Mesendoderm (in vitro differentiated cells): ENCODE results near the gene ERBB4.

ENCODE experiments used
- DNase-seq: peaks from one replicate; pipeline ENCODE4 v3.0.0; 2013
- H2AK5ac ChIP-seq: 2 replicates; pipeline ENCODE4 v1.6.1; 2013; ENCODE audit warnings: low read length, inconsistent platforms
- H2BK120ac ChIP-seq: 2 replicates; pipeline ENCODE4 v1.6.1; 2013; ENCODE audit warnings: low read depth, mild to moderate bottlenecking, low read length, moderate library complexity, mixed read lengths
- H2BK15ac ChIP-seq: replicated peaks from 2 replicates; pipeline ENCODE4 v1.6.1; 2013; ENCODE audit warnings: low read depth, mild to moderate bottlenecking, moderate library complexity
- H2BK5ac ChIP-seq: 2 replicates; pipeline ENCODE4 v1.6.1; 2013; ENCODE audit warnings: low read length, inconsistent platforms
- H3K18ac ChIP-seq: 2 replicates; pipeline ENCODE4 v1.6.1; 2013; ENCODE audit warnings: mild to moderate bottlenecking, low read length, mixed read lengths
- H3K23ac ChIP-seq: one replicate; pipeline ENCODE4 v1.6.1; 2013; ENCODE audit warnings: low read length
- H3K27ac ChIP-seq: 2 replicates; pipeline ENCODE4 v1.5.1; 2013; ENCODE audit warnings: low read depth, mild to moderate bottlenecking, inconsistent platforms, low read length, moderate library complexity
- H3K27me3 ChIP-seq: 2 replicates; pipeline ENCODE4 v1.6.1; 2013; ENCODE audit warnings: low read length, control low read depth, mild to moderate bottlenecking, inconsistent platforms; ENCODE audit not compliant: insufficient read depth, poor library complexity
- H3K36me3 ChIP-seq: 2 replicates; pipeline ENCODE4 v1.6.1; 2013; ENCODE audit warnings: low read length, inconsistent platforms; ENCODE audit not compliant: control insufficient read depth, insufficient read depth
- H3K4ac ChIP-seq: one replicate; pipeline ENCODE4 v1.6.1; 2013; ENCODE audit warnings: low read depth, mild to moderate bottlenecking, low read length, moderate library complexity
- H3K4me1 ChIP-seq: 2 replicates; pipeline ENCODE4 v1.6.1; 2013; ENCODE audit warnings: low read depth, low read length, inconsistent platforms; ENCODE audit not compliant: control insufficient read depth
- H3K4me2 ChIP-seq: 2 replicates; pipeline ENCODE4 v1.6.1; 2013; ENCODE audit warnings: low read length
- H3K4me3 ChIP-seq: 2 replicates; pipeline ENCODE4 v1.5.1; 2013; ENCODE audit warnings: mild to moderate bottlenecking, low read length
- H3K56ac ChIP-seq: one replicate; pipeline ENCODE4 v1.6.1; 2013; ENCODE audit warnings: low read length
- H3K79me1 ChIP-seq: 2 replicates; pipeline ENCODE4 v1.6.1; 2013; ENCODE audit warnings: low read length, inconsistent platforms
- H3K79me2 ChIP-seq: 2 replicates; pipeline ENCODE4 v1.6.1; 2013; ENCODE audit warnings: mild to moderate bottlenecking, low read length; ENCODE audit not compliant: control insufficient read depth, insufficient read depth
- H3K9ac ChIP-seq: 2 replicates; pipeline ENCODE4 v1.6.1; 2013; ENCODE audit warnings: low read length, inconsistent platforms
- H4K5ac ChIP-seq: one replicate; pipeline ENCODE4 v1.6.1; 2013; ENCODE audit warnings: low read length
- H4K8ac ChIP-seq: one replicate; pipeline ENCODE4 v1.6.1; 2013; ENCODE audit warnings: low read depth, mild to moderate bottlenecking, control low read depth, low read length, moderate library complexity
- WGBS: extraction: QIAGEN DNeasy Blood & Tissue Kit; methylation state at CpG from one replicate; pipeline ENCODE4 v1.1.7; 2013; ENCODE audit warnings: low lambda C conversion rate, missing lambda C conversion rate; ENCODE audit not compliant: insufficient coverage; ENCODE audit errors: extremely low coverage; 5-methylcytosine and 5-hydroxymethylcytosine counted together

Gene ERBB4

DNA sequence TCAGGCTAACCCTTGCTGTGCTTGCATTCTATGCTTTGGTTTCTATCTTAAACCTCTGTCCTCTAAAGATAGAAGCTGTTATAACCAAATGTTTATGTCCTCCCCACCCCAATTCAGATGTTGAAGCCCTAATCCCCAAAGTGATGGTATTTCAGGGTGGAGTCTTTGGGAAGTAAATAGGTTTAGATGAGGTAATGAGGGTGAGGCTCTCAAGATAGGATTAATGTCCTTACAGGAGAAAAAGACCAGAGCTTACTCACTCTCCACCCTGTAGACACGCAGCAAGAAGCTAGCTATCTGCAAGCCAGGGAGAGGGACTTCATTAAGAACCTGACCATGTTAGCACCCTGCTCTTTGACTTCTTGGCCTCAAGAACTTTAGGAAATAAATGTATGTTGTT is 362.5 kb downstream of the ERBB4 start:
- DNase-seq, result peak; percentile 86

GRCh38 chr2:212173756-212174510 is 364.7 kb downstream of the ERBB4 start:
- Histone ChIP-seq H3K4ac (no peak overlapping the region), H4K8ac (no peak overlapping the region), H3K4me1 (no peaks in the 10 kb centered on the region), H3K79me1 (no peaks in the 10 kb centered on the region), H3K9ac (no peak overlapping the region), H2BK5ac (no peak overlapping the region), H3K4me3 (no peak overlapping the region), H3K56ac (no peak overlapping the region), H4K5ac (no peak overlapping the region), H3K18ac (no peak overlapping the region), H2AK5ac (no peak overlapping the region), H2BK120ac (no peak overlapping the region), H3K79me2 (no peaks in the 10 kb centered on the region), H3K23ac (no peak overlapping the region), H3K4me2 (no peak overlapping the region), H2BK15ac (no peak overlapping the region), H3K27me3 (no peaks in the 10 kb centered on the region), H3K36me3 (no peaks in the 10 kb centered on the region), H3K27ac (no peak overlapping the region)
- no peak for DNase-seq
- no CpG with 5 or more reads among the region's 3 CpGs for WGBS

More for the DNA sequence above, 362.5 kb downstream of the ERBB4 start:
- Histone ChIP-seq H3K27ac (no peak overlapping the region), H3K79me2 (no peaks in the 10 kb centered on the region), H3K4me1 (no peaks in the 10 kb centered on the region), H3K27me3 (no peaks in the 10 kb centered on the region), H2BK15ac (no peak overlapping the region), H4K5ac (no peak overlapping the region), H3K56ac (no peak overlapping the region), H3K79me1 (no peaks in the 10 kb centered on the region), H3K23ac (no peak overlapping the region), H3K4ac (no peak overlapping the region), H2BK120ac (no peak overlapping the region), H2BK5ac (no peak overlapping the region), H3K18ac (no peak overlapping the region), H2AK5ac (no peak overlapping the region), H3K9ac (no peak overlapping the region), H3K4me2 (no peak overlapping the region), H3K36me3 (no peaks in the 10 kb centered on the region), H4K8ac (no peak overlapping the region), H3K4me3 (no peak overlapping the region)
- no CpG with 5 or more reads among the region's 1 CpG for WGBS

DNA sequence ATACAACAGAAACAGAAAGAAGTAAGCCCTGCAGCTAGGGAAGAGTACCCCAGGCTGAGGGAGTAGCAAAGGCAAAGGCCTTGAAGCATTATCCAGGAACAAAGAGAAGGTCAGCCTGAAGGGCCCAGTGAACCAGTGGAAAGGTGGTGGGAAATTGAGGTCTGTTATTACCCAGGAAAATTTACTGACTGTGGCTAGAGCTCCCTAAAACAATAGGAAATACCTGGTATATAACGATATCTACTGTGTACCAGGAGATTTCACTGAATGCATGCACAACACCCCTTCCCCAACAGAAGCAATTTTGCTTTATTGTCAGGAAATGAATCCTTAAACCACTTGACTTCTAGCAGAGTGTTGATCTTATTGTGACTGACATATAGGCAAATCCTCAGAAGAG is 365.3 kb downstream of the ERBB4 start:
- Histone ChIP-seq H3K4ac (no peak overlapping the region), H4K5ac (no peak overlapping the region), H3K4me1 (no peaks in the 10 kb centered on the region), H2BK120ac (no peak overlapping the region), H3K79me2 (no peaks in the 10 kb centered on the region), H3K4me2 (no peak overlapping the region), H3K9ac (no peak overlapping the region), H3K36me3 (no peaks in the 10 kb centered on the region), H4K8ac (no peak overlapping the region), H3K4me3 (no peak overlapping the region), H2AK5ac (no peak overlapping the region), H3K27ac (no peak overlapping the region), H3K18ac (no peak overlapping the region), H3K27me3 (no peaks in the 10 kb centered on the region), H3K23ac (no peak overlapping the region), H2BK15ac (no peak overlapping the region), H3K79me1 (no peaks in the 10 kb centered on the region), H2BK5ac (no peak overlapping the region), H3K56ac (no peak overlapping the region)
- no peak for DNase-seq
- WGBS, result no CpG with 5 or more reads among the region's 1 CpG

GRCh38 chr2:212170382-212170781 is 368.2 kb downstream of the ERBB4 start:
- H3K79me2 ChIP-seq, result no peaks in the 10 kb centered on the region
- no peak overlapping the region for H4K8ac ChIP-seq
- H3K9ac ChIP-seq, result no peak overlapping the region
- H3K4me2 ChIP-seq, result no peak overlapping the region
- no CpG with 5 or more reads among the region's 2 CpGs for WGBS
- H3K23ac ChIP-seq, result no peak overlapping the region
- no peak overlapping the region for H4K5ac ChIP-seq
- no peak overlapping the region for H3K56ac ChIP-seq
- no peaks in the 10 kb centered on the region for H3K27me3 ChIP-seq
- no peaks in the 10 kb centered on the region for H3K4me1 ChIP-seq
- no peak overlapping the region for H3K18ac ChIP-seq
- no peak overlapping the region for H2BK5ac ChIP-seq
- H3K79me1 ChIP-seq, result no peaks in the 10 kb centered on the region
- no peak overlapping the region for H2BK15ac ChIP-seq
- H2AK5ac ChIP-seq, result no peak overlapping the region
- no peak overlapping the region for H2BK120ac ChIP-seq
- H3K4ac ChIP-seq, result no peak overlapping the region
- H3K4me3 ChIP-seq, result no peak overlapping the region
- DNase-seq, result no peak
- H3K36me3 ChIP-seq, result no peaks in the 10 kb centered on the region
- H3K27ac ChIP-seq, result no peak overlapping the region

DNA sequence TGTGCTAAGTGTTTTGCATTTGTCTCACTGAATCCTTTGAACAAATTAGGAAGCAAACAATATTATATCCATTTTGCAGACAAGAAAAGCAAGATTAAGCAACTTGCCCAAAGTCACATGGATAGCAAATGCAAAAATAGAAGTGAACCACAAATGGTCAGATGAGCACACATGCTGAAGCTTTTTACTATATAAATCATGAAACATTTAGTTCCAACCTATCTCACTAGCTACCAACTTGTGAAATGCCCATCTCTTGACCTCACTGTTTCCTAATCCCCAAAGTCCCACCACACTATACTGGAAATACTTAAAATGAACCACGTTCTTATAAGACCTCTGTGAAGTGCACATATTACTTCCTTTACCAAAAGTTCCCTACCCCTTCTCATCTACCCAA is 380.5 kb downstream of the ERBB4 start:
- H3K27ac ChIP-seq, result no peak overlapping the region
- no peak overlapping the region for H2BK15ac ChIP-seq
- H2AK5ac ChIP-seq, result no peak overlapping the region
- no CpG with 5 or more reads among the region's 1 CpG for WGBS
- no peak overlapping the region for H3K18ac ChIP-seq
- H3K79me1 ChIP-seq, result no peaks in the 10 kb centered on the region
- no peaks in the 10 kb centered on the region for H3K27me3 ChIP-seq
- no peak overlapping the region for H3K9ac ChIP-seq
- H3K56ac ChIP-seq, result no peak overlapping the region
- no peak overlapping the region for H3K4me3 ChIP-seq
- H2BK5ac ChIP-seq, result no peak overlapping the region
- H3K23ac ChIP-seq, result no peak overlapping the region
- H2BK120ac ChIP-seq, result no peak overlapping the region
- no peak overlapping the region for H3K4me2 ChIP-seq
- no peaks in the 10 kb centered on the region for H3K36me3 ChIP-seq
- H3K4ac ChIP-seq, result no peak overlapping the region
- no peaks in the 10 kb centered on the region for H3K4me1 ChIP-seq
- no peaks in the 10 kb centered on the region for H3K79me2 ChIP-seq
- no peak for DNase-seq
- no peak overlapping the region for H4K8ac ChIP-seq
- no peak overlapping the region for H4K5ac ChIP-seq

DNA sequence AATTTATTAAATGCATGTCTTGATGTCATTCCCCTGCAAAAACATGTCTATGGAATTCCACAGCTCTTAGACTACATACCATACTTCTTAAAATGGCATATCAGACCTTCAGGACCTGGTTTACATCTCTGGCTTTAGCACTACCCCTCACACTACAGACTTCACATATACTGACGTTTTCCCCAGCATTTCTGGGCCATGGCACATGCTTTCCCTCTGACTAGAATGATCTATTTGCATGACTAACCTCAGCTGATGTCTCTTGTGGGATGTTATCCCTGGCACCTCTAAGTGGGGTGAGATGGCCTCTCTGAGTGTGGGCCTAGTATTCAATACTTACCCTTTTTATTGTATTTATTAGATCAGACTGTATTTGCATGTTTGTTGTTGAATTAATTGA is 381.6 kb downstream of the ERBB4 start:
- no peak overlapping the region for H3K4me3 ChIP-seq
- H3K79me2 ChIP-seq, result no peaks in the 10 kb centered on the region
- H2BK15ac ChIP-seq, result no peak overlapping the region
- no peak overlapping the region for H3K56ac ChIP-seq
- H3K79me1 ChIP-seq, result no peaks in the 10 kb centered on the region
- no peak overlapping the region for H3K27ac ChIP-seq
- no peaks in the 10 kb centered on the region for H3K27me3 ChIP-seq
- H3K4me1 ChIP-seq, result no peaks in the 10 kb centered on the region
- no peak overlapping the region for H3K4me2 ChIP-seq
- H3K36me3 ChIP-seq, result no peaks in the 10 kb centered on the region
- H3K9ac ChIP-seq, result no peak overlapping the region
- no peak overlapping the region for H3K23ac ChIP-seq
- no CpG with 5 or more reads among the region's 1 CpG for WGBS
- DNase-seq, result no peak
- no peak overlapping the region for H2BK5ac ChIP-seq
- H4K8ac ChIP-seq, result no peak overlapping the region
- H3K18ac ChIP-seq, result no peak overlapping the region
- no peak overlapping the region for H4K5ac ChIP-seq
- H3K4ac ChIP-seq, result no peak overlapping the region
- no peak overlapping the region for H2BK120ac ChIP-seq
- H2AK5ac ChIP-seq, result no peak overlapping the region
